Calu3 (cell line): ENCODE data around the gene CDC42SE2. TPM values are rescaled to one million over a fixed set of nuclear protein-coding genes. Genes with fewer than 3 reads are reported as not detected.

Experiments
- BruUV-seq: library from RNA; stranded (reverse); fragments of 400-500 nt; replicated peaks from 2 replicates; lab custom pipeline; 2021; lab: Mats Ljungman, UMichigan
- CTCF ChIA-PET: fragments of 300-600 bp; sonication (Branson Sonifier 250); formaldehyde crosslinking; loops from one replicate; lab custom pipeline; 2022; ENCODE audit warnings: antibody characterized with exemption; lab: Charles Lee
- DNase-seq: peaks from one replicate; pipeline ENCODE4 v3.0.0; 2022
- H3K27ac Mint-ChIP-seq: one replicate; pipeline ENCODE4 v1.8.0; 2022; ENCODE audit warnings: mixed read lengths; ENCODE audit not compliant: unreplicated experiment
- H3K27me3 Mint-ChIP-seq: one replicate; pipeline ENCODE4 v1.8.0; 2022; ENCODE audit warnings: mixed read lengths; ENCODE audit not compliant: unreplicated experiment
- H3K36me3 Mint-ChIP-seq: one replicate; pipeline ENCODE4 v1.8.0; 2022; ENCODE audit warnings: mild to moderate bottlenecking, moderate library complexity, mixed read lengths; ENCODE audit not compliant: insufficient read depth, unreplicated experiment
- H3K4me1 Mint-ChIP-seq: one replicate; pipeline ENCODE4 v1.8.0; 2022; ENCODE audit warnings: mild to moderate bottlenecking, low read depth, mixed read lengths; ENCODE audit not compliant: unreplicated experiment
- H3K4me3 Mint-ChIP-seq: one replicate; pipeline ENCODE4 v1.8.0; 2022; ENCODE audit warnings: mild to moderate bottlenecking, low read depth, moderate library complexity, mixed read lengths; ENCODE audit not compliant: unreplicated experiment
- H3K9me3 Mint-ChIP-seq: one replicate; pipeline ENCODE4 v1.8.0; 2022; ENCODE audit warnings: low read depth, mixed read lengths; ENCODE audit not compliant: unreplicated experiment
- intact Hi-C: fragments of 100-400 bp; cut with micrococcal nuclease; formaldehyde crosslinking; loops from one replicate; pipeline ENCODE4 v1.10.0; 2022; ENCODE audit not compliant: unreplicated experiment
- total RNA-seq: library from RNA; stranded (reverse); gene quantifications from 2 replicates; pipeline ENCODE4 v1.2.3, GENCODE V29; 2022
- TF ChIP-seq, protein P1 (sequence below): fragments of 200-600 bp; IDR thresholded peaks from one replicate; pipeline ENCODE4 v1.8.0; 2022; ENCODE audit warnings: antibody characterized with exemption; ENCODE audit not compliant: unreplicated experiment

The CDC42SE2 gene
- total RNA-seq, 1 experiment from 2014 or later: 63.9 TPM

DNA sequence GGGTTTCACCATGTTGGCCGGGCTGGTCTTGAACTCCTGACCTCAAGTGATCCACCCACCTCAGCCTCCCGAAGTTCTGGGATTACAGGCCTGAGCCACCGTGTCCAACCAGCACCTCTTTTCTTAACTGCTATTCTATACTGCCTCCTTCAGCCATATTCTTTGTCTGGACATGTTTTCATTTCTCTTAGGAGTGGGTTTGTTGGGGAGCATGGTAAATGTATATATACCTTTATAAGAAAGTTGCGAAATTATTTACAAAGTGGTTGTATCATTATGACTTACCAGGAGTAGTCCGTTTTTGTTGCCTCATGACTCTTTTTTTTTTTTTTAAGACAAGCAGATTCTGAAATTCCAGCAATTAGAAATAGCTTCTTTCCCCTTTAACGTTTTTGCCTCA, 38.7 kb downstream of the CDC42SE2 start:
- TF ChIP-seq, protein P1, sequence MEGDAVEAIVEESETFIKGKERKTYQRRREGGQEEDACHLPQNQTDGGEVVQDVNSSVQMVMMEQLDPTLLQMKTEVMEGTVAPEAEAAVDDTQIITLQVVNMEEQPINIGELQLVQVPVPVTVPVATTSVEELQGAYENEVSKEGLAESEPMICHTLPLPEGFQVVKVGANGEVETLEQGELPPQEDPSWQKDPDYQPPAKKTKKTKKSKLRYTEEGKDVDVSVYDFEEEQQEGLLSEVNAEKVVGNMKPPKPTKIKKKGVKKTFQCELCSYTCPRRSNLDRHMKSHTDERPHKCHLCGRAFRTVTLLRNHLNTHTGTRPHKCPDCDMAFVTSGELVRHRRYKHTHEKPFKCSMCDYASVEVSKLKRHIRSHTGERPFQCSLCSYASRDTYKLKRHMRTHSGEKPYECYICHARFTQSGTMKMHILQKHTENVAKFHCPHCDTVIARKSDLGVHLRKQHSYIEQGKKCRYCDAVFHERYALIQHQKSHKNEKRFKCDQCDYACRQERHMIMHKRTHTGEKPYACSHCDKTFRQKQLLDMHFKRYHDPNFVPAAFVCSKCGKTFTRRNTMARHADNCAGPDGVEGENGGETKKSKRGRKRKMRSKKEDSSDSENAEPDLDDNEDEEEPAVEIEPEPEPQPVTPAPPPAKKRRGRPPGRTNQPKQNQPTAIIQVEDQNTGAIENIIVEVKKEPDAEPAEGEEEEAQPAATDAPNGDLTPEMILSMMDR: no peak
- Mint-ChIP-seq H3K4me1 (peaks cover 30% of the 10 kb centered on the region), H3K4me3 (no peak overlapping the region), H3K27me3 (no peaks in the 10 kb centered on the region), H3K27ac (no peak overlapping the region), H3K9me3 (no peaks in the 10 kb centered on the region), H3K36me3 (peaks cover 5% of the 10 kb centered on the region)
- no peak for DNase-seq
- intact Hi-C loops: no loop called here
- CTCF ChIA-PET: no interaction called here
- no TSS peak for BruUV-seq

DNA sequence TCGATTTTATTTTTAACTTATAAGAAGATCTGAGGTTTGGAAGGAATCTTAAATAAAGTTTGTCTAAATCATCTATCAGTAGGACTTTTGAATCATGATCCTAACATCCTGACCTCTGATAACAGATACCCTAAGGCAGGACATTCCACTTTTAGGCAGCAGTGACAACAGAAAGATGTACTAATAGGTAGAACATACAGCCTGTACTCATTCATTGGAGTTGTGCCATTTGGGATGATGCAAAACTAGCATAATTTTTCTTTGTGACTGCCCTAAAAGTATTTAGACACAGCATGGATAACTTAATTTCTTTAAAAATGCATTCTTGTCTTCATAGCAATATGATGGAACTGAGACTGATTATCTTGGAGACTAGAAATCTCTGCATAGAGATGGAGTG, 39.7 kb downstream of the CDC42SE2 start:
- H3K36me3 Mint-ChIP-seq: peaks cover 5% of the 10 kb centered on the region
- H3K9me3 Mint-ChIP-seq: no peaks in the 10 kb centered on the region
- BruUV-seq: no TSS peak
- H3K27ac Mint-ChIP-seq: no peak overlapping the region
- TF ChIP-seq, protein P1: no peak
- DNase-seq: no peak
- CTCF ChIA-PET: interaction anchor here (1.4 kb wide), 1 partner anchor 10 kb away, joined by 3 read pairs; no protein-coding TSS in a partner anchor
- H3K4me1 Mint-ChIP-seq: peaks cover 30% of the 10 kb centered on the region
- H3K4me3 Mint-ChIP-seq: no peak overlapping the region
- intact Hi-C loops: no loop called here
- H3K27me3 Mint-ChIP-seq: no peaks in the 10 kb centered on the region

DNA sequence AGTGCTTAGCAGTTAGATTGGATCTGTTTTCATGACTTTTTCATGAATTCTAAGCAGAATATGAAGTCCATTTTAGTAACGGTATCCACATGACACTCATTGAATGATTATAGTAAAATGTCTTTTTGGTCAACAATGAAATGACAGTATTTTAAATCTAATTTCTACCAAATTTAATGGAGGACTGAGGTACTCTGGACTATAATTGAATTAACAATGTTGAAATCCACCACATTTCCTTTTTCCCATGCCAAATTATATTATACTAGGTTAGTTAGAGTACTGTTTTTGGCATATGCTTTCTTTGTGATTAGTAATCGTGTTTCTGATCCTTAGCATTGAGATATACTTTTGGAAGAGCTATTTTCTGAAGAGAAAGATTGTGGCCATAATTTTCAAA, 40.6 kb downstream of the CDC42SE2 start:
- no peak overlapping the region for H3K4me3 Mint-ChIP-seq
- BruUV-seq: no TSS peak
- H3K9me3 Mint-ChIP-seq: no peaks in the 10 kb centered on the region
- CTCF ChIA-PET: interaction anchor here (0.6 to 1.4 kb wide), 3 partner anchors 9 to 25 kb away, joined by 3 to 4 read pairs (median 3); no protein-coding TSS in a partner anchor
- intact Hi-C loops: no loop called here
- H3K4me1 Mint-ChIP-seq: peaks cover 22% of the 10 kb centered on the region
- TF ChIP-seq, protein P1: no peak
- peaks cover 5% of the 10 kb centered on the region for H3K36me3 Mint-ChIP-seq
- no peak for DNase-seq
- H3K27me3 Mint-ChIP-seq: no peaks in the 10 kb centered on the region
- H3K27ac Mint-ChIP-seq: no peak overlapping the region

DNA sequence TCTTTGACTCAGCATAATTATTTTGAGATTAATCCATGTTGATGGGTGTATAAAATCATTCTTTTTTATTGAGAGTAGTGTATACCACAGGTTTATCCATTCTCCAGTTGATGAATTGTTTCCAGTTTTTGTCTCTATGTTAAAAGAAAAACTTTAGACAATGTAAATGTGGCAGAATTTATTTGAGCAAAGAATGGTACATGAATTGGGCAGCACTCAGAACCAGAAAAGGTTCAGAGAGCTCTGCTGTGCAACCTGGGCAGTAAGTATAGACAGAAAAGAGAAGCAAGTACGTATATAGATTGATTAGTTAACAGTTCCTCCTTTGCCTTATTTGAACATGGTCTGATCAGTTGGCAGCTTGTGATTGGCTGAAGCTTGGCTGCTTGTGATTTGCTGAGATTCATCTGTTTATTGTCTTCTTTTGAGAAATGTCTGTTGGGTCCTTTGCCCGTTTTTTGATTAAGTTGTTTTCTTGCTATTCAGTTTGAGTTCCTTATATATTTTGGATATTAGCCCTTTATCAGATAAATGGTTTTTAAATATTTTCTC, 41.4 kb downstream of the CDC42SE2 start:
- CTCF ChIA-PET: interaction anchor here (0.7 to 1.4 kb wide), 2 partner anchors 8 to 20 kb away, joined by 3 to 4 read pairs; no protein-coding TSS in a partner anchor
- no TSS peak for BruUV-seq
- Mint-ChIP-seq H3K9me3 (no peaks in the 10 kb centered on the region), H3K27ac (no peak overlapping the region), H3K36me3 (peaks cover 5% of the 10 kb centered on the region), H3K4me1 (peaks cover 22% of the 10 kb centered on the region), H3K4me3 (no peak overlapping the region), H3K27me3 (no peaks in the 10 kb centered on the region)
- no peak for DNase-seq
- intact Hi-C loops: no loop called here
- TF ChIP-seq, protein P1: no peak
